Dermis lymphatic vessel endothelial cell (primary cell): Measurements from ENCODE around the gene KCNA4. TPM values are rescaled to one million over a fixed set of nuclear protein-coding genes. Genes with fewer than 3 reads are reported as not detected.

Experiments used
- total RNA-seq: library from RNA; depleted of rRNA; stranded (reverse); fragments of >200 nt; gene quantifications from 2 replicates; pipeline ENCODE4 v1.2.1, GENCODE V29; 2014

Gene KCNA4
- not detected in 2 replicates for total RNA-seq

DNA sequence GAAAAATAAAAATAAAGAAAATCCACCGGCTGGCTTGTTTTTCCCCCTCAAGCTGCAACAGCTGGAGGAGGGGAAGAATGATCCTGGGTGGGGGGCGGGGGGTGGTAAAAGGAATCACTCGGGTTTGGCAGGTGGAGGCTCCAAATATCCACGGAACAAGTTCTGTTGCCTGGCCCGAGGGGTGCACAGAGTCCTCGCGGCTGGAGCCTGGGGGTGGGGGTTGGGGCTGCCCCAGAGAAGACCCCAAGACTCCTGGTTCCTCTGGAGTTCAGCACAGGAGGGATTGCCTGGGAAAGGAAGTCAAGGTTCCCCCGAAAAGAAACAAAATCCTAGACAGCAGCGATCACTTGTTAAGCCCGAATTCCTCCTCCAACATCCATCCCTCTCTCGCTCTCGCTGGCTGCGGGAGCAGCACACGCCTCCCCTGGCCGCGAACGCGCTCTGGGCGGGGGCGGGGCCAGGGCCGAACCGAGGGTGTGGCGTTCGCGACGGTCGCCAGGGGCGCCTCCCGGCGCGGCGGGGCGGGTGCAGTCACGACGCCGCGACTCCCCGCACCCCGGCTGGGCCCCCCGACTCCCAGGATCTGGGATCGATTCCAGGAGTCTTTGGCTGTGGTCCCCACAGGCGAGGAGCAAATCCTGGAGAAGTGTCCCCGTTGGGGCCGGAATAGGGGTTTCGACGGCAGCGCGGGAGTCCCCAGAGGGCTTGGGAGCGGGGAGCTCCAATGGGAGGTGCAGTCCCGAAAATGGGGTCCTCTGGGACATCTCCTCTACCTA is at the start of gene KCNA4:
KCNA4 (minus strand) TSS at position 443 of the 776 bp plus-strand sequence. CDS start 4,352 bp downstream, outside the sequence.

Other genes starting within 250 kb of the KCNA4 start
- not detected in 2 replicates for gene FSHB, start 214.0 kb upstream of the KCNA4 start, total RNA-seq